HepG2 (cell line): ENCODE data around the gene APBA1. TPM values are rescaled to one million over a fixed set of nuclear protein-coding genes. Genes with fewer than 3 reads are reported as not detected.

ENCODE experiments used
- ATAC-seq: fragments of 200-7000 bp; cut with Tn5 transposase; 3 replicates; pipeline ENCODE4 v1.9.1; 2020; ENCODE audit warnings: mild to moderate bottlenecking, moderate library complexity
- BruUV-seq: library from RNA; stranded (reverse); fragments of 400-500 nt; replicated peaks from 2 replicates; lab custom pipeline; 2021; lab: Mats Ljungman, UMichigan
- CTCF ChIA-PET: fragments of 300-600 bp; formaldehyde crosslinking; extraction: SDS; loops from one replicate; lab custom pipeline; 2021; ENCODE audit warnings: low total read pairs, inconsistent platforms, low intra/inter-chr PET ratio; lab: Yijun Ruan, JAX
- POLR2A ChIA-PET: fragments of 350-600 bp; sonication (Branson Sonifier 250); formaldehyde crosslinking; loops from one replicate; lab custom pipeline; 2020; ENCODE audit warnings: antibody characterized with exemption, inconsistent platforms; lab: Yijun Ruan, JAX
- DNase-seq: peaks from one replicate; pipeline ENCODE4 v3.0.0-alpha.2; 2015; ENCODE audit warnings: low spot score
- FAIRE-seq: peaks from 3 replicates; lab custom pipeline; 2011; peaks lifted over from hg19 to GRCh38; lab: Jason Lieb, UNC
- H2AFZ ChIP-seq: one replicate; pipeline ENCODE4 v1.6.1; 2011; ENCODE audit warnings: low read length, inconsistent platforms
- H3K27ac ChIP-seq: fragments of 300-600 bp; 3 replicates; pipeline ENCODE4 v1.8.0; 2011; ENCODE audit warnings: mixed run types, mild to moderate bottlenecking, mixed read lengths, low read length, inconsistent platforms; ENCODE audit not compliant: insufficient read depth; ENCODE audit errors: extremely low read length
- H3K27me3 ChIP-seq, 2 experiments: fragments of 200-600 bp in 1 of 2; 2 replicates in 1 of 2; 3 replicates in 1 of 2; pipeline versions ENCODE4 v1.6.0 to v1.8.0; 2011; ENCODE audit warnings: low read length in 2 of 2, mild to moderate bottlenecking in 2 of 2, moderate library complexity in 2 of 2, inconsistent platforms in 1 of 2; ENCODE audit not compliant: insufficient read depth in 2 of 2, control insufficient read depth in 1 of 2
- H3K36me3 ChIP-seq, 2 experiments: fragments of 200-600 bp in 1 of 2; replicated peaks in 1 of 2; 2 replicates in 1 of 2; 3 replicates in 1 of 2; pipeline versions ENCODE4 v1.5.1 to v1.8.0; 2011; ENCODE audit warnings: low read length in 2 of 2, inconsistent platforms in 1 of 2; ENCODE audit not compliant: insufficient read depth in 2 of 2, control insufficient read depth in 1 of 2
- H3K4me1 ChIP-seq: 2 replicates; pipeline ENCODE4 v1.5.1; 2012; ENCODE audit warnings: low read length, inconsistent platforms; ENCODE audit not compliant: insufficient read depth
- H3K4me2 ChIP-seq: 2 replicates; pipeline ENCODE4 v1.6.0; 2011; ENCODE audit warnings: low read depth, low read length, inconsistent platforms
- H3K4me3 ChIP-seq, 3 experiments: fragments of 200-600 bp in 1 of 3; sonication (generic), shearing (Covaris generic) in 1 of 3; replicated peaks in 1 of 3; 2 replicates each; pipeline ENCODE4 v1.5.1; 2011 to 2016; ENCODE audit warnings: low read length in 3 of 3, inconsistent platforms in 2 of 3, low read depth in 2 of 3, mild to moderate bottlenecking in 2 of 3, control low read depth in 1 of 3, mixed read lengths in 1 of 3; ENCODE audit not compliant: insufficient read depth in 1 of 3
- H3K79me2 ChIP-seq: one replicate; pipeline ENCODE4 v1.6.1; 2011; ENCODE audit warnings: low read length, inconsistent platforms; ENCODE audit not compliant: insufficient read depth
- H3K9ac ChIP-seq: 2 replicates; pipeline ENCODE4 v1.6.0; 2011; ENCODE audit warnings: mild to moderate bottlenecking, low read depth, low read length, inconsistent platforms; ENCODE audit not compliant: insufficient read depth
- H3K9me3 ChIP-seq: 2 replicates; pipeline ENCODE4 v1.5.1; 2012; ENCODE audit warnings: mild to moderate bottlenecking, low read length
- H4K20me1 ChIP-seq: 2 replicates; pipeline ENCODE4 v1.6.0; 2011; ENCODE audit warnings: inconsistent platforms, mild to moderate bottlenecking, low read length, moderate library complexity; ENCODE audit not compliant: insufficient read depth
- CREB1 ChIP-seq, 2 experiments: fragments of 450-650 bp in 1 of 2; IDR thresholded peaks; 2 replicates each; pipeline ENCODE4 v1.6.1; 2016 to 2017; ENCODE audit warnings: control low read depth in 1 of 2, mild to moderate bottlenecking in 1 of 2, missing compliant biosample characterization in 1 of 2, missing genetic modification characterization in 1 of 2
- ETS1 ChIP-seq: sonication (generic); formaldehyde crosslinking; IDR thresholded peaks from 2 replicates; pipeline ENCODE4 v1.4.0; 2020; ENCODE audit warnings: missing genetic modification reagents
- KDM5B ChIP-seq: sonication (generic); formaldehyde crosslinking; IDR thresholded peaks from 2 replicates; pipeline ENCODE4 v1.4.0; 2020; ENCODE audit warnings: missing genetic modification reagents, mild to moderate bottlenecking, borderline replicate concordance
- MATR3 ChIP-seq: sonication (generic); formaldehyde crosslinking; IDR thresholded peaks from 2 replicates; pipeline ENCODE4 v1.4.0; 2020; ENCODE audit warnings: missing genetic modification reagents
- PBX3 ChIP-seq: sonication (generic); formaldehyde crosslinking; IDR thresholded peaks from 2 replicates; pipeline ENCODE4 v1.8.1; 2023; ENCODE audit warnings: missing genetic modification reagents, inconsistent platforms, borderline replicate concordance
- SOX13 ChIP-seq, 3 experiments: fragments of 450-650 bp in 1 of 3; sonication (generic) in 1 of 3; formaldehyde crosslinking in 1 of 3; IDR thresholded peaks in 2 of 3; conservative IDR thresholded peaks in 1 of 3; 2 replicates each; pipeline versions ENCODE4 v1.5.0 to v1.6.1; 2016 to 2020; ENCODE audit warnings: antibody characterized with exemption in 1 of 3, mild to moderate bottlenecking in 1 of 3, missing compliant biosample characterization in 1 of 3, missing genetic modification reagents in 1 of 3, moderate library complexity in 1 of 3
- TEAD2 ChIP-seq: sonication (generic); formaldehyde crosslinking; IDR thresholded peaks from 2 replicates; pipeline ENCODE4 v1.9.0; 2021; ENCODE audit warnings: missing genetic modification reagents
- ZBTB8A ChIP-seq: sonication (generic); formaldehyde crosslinking; IDR thresholded peaks from 2 replicates; pipeline ENCODE4 v1.4.0; 2020; ENCODE audit warnings: mild to moderate bottlenecking, low read depth, missing genetic modification reagents, borderline replicate concordance
- ZFP36L1 ChIP-seq: sonication (generic); formaldehyde crosslinking; IDR thresholded peaks from 2 replicates; pipeline ENCODE4 v1.8.0; 2022; ENCODE audit warnings: mild to moderate bottlenecking, missing genetic modification reagents, moderate library complexity
- ZNF512 ChIP-seq: sonication (generic); formaldehyde crosslinking; IDR thresholded peaks from 2 replicates; pipeline ENCODE4 v1.4.0; 2020; ENCODE audit warnings: mild to moderate bottlenecking, missing genetic modification reagents
- ZNF644 ChIP-seq: IDR thresholded peaks from 2 replicates; pipeline ENCODE4 v1.6.1; 2016; ENCODE audit warnings: low read depth
- ZNF772 ChIP-seq: sonication (generic); formaldehyde crosslinking; IDR thresholded peaks from 2 replicates; pipeline ENCODE4 v1.5.0; 2020; ENCODE audit warnings: mild to moderate bottlenecking, missing genetic modification reagents
- WGBS: methylation state at CpG from one replicate; pipeline ENCODE4 v1.1.6; 2017; ENCODE audit warnings: low lambda C conversion rate; 5-methylcytosine and 5-hydroxymethylcytosine counted together
- in situ Hi-C: cut with HindIII; loops from 2 replicates; pipeline ENCODE4 v1.10.0; 2017; ENCODE audit warnings: low pct_unique_long_range_greater_than_20kb; ENCODE audit not compliant: extremely low pct_ligation_motif_present
- intact Hi-C: fragments of 100-400 bp; cut with micrococcal nuclease; formaldehyde crosslinking; loops from one replicate; pipeline ENCODE4 v1.10.0; 2022; ENCODE audit not compliant: unreplicated experiment
- polyA plus RNA-seq, 8 experiments: library from polyadenylated mRNA; depleted of rRNA in 3 of 8; stranded (reverse) in 7 of 8; unstranded in 1 of 8; fragments of >200 nt; fragmentation: Illumina TruSeq in 4 of 8; extraction: Trizol in 4 of 8; gene quantifications; 2 replicates each; pipeline versions ENCODE4 v1.2.1 to v1.2.3, GENCODE V29; 2011 to 2016; ENCODE audit warnings: low read depth in 4 of 8, missing spikeins in 1 of 8, mixed read lengths in 1 of 8; ENCODE audit not compliant: insufficient read depth in 1 of 8
- total RNA-seq, 5 experiments: library from RNA; depleted of rRNA; stranded (reverse); fragments of >200 nt; fragmentation: Illumina TruSeq; extraction: Trizol; gene quantifications; 2 replicates each; pipeline ENCODE4 v1.2.3, GENCODE V29; 2016; ENCODE audit warnings: low read depth in 1 of 5

The APBA1 gene
- total and polyA plus RNA-seq, 2 of the 13 experiments (the other 11 are each of a cell fraction or from before 2014, with no cell fraction given) = 0.15 TPM; not detected in 1

- intact Hi-C loops (no loop called here), in situ Hi-C loops (loop anchor here (25.0 kb wide), 1 partner anchor 481 kb away; no protein-coding TSS in a partner anchor)
- ChIA-PET CTCF (no interaction called here), POLR2A (no interaction called here)
- Histone ChIP-seq H3K4me2 (no peak overlapping the region), H3K4me1 (no peaks in the 10 kb centered on the region), H3K79me2 (no peaks in the 10 kb centered on the region), H3K4me3 (no peak overlapping the region), H3K9me3 (no peaks in the 10 kb centered on the region), H3K36me3 (no peaks in the 10 kb centered on the region), H3K27me3 (peaks cover 5 to 20% of the 10 kb centered on the region in 2 experiments; a peak in 3 of 5 replicates), H3K9ac (no peak overlapping the region), H4K20me1 (no peaks in the 10 kb centered on the region), H3K27ac (no peak overlapping the region), H2AFZ (no peak overlapping the region)
- TF ChIP-seq SOX13 (IDR thresholded peaks at IDR 0.05) (no peak), SOX13 (CRISPR knock-in tag; conservative IDR thresholded peaks at IDR 0.05 in 1 of 2, IDR thresholded peaks at IDR 0.05 in 1 of 2) (no peak), CREB1 (IDR thresholded peaks at IDR 0.05) (peak; percentile 90), CREB1 (CRISPR knock-in tag; IDR thresholded peaks at IDR 0.05) (no peak)
- BruUV-seq = no TSS peak
- no peak for DNase-seq
- ATAC-seq = no peak
- no peak for FAIRE-seq
- WGBS = 0% methylated on average over 1 of the region's 1 CpG
Measured at GRCh38 chr9:69431777-69432176, 240.4 kb downstream of the APBA1 start.

GRCh38 chr9:69431203-69431602, 241.0 kb downstream of the APBA1 start:
- ATAC-seq = no peak
- Histone ChIP-seq H3K4me3 (no peak overlapping the region), H3K79me2 (no peaks in the 10 kb centered on the region), H3K4me1 (no peaks in the 10 kb centered on the region), H3K9ac (no peak overlapping the region), H3K4me2 (no peak overlapping the region), H3K27me3 (peaks cover 5 to 20% of the 10 kb centered on the region in 2 experiments; a peak in 3 of 5 replicates), H2AFZ (no peak overlapping the region), H3K9me3 (no peaks in the 10 kb centered on the region), H4K20me1 (no peaks in the 10 kb centered on the region), H3K36me3 (no peaks in the 10 kb centered on the region), H3K27ac (no peak overlapping the region)
- ChIA-PET CTCF (no interaction called here), POLR2A (no interaction called here)
- WGBS = 53% methylated on average over 7 of the region's 13 CpGs
- DNase-seq = no peak
- no peak for FAIRE-seq
- BruUV-seq = no TSS peak
- intact Hi-C loops (no loop called here), in situ Hi-C loops (loop anchor here (25.0 kb wide), 1 partner anchor 481 kb away; no protein-coding TSS in a partner anchor)
- TF ChIP-seq ZBTB8A (CRISPR knock-in tag) = no peak
- TF ChIP-seq TEAD2 (CRISPR knock-in tag) = no peak
- no peak for TF ChIP-seq KDM5B (CRISPR knock-in tag)
- no peak for TF ChIP-seq ZNF512 (CRISPR knock-in tag)
- TF ChIP-seq PBX3 (CRISPR knock-in tag) = no peak
- no peak for TF ChIP-seq ETS1
- no peak for TF ChIP-seq ZNF772 (CRISPR knock-in tag)
- no peak for TF ChIP-seq MATR3 (CRISPR knock-in tag)
- no peak for TF ChIP-seq ZNF644
- TF ChIP-seq ZFP36L1 (CRISPR knock-in tag) = no peak
